Measurements from ENCODE around the gene PSMA8.

DNA sequence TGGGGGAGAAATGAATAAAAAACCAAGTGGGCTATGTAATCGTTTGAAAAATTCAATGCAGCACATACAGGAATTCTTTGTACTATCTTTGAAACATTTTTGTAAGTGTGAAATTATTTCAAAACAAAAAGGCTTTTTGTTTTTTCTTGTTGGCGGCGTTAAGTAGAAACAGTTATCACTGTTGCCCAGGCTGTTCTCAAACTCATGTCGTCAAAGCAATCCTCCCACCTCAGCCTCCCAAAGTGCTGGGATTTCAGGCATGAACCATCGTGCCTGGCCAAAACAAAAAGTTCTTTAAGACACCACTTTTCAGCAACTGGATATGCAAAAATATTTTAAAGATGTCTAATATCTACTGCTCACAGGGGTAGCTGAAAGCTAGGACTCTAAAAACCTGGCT, 48.6 kb upstream of the PSMA8 start:
- TF ChIP-seq, protein P1, sequence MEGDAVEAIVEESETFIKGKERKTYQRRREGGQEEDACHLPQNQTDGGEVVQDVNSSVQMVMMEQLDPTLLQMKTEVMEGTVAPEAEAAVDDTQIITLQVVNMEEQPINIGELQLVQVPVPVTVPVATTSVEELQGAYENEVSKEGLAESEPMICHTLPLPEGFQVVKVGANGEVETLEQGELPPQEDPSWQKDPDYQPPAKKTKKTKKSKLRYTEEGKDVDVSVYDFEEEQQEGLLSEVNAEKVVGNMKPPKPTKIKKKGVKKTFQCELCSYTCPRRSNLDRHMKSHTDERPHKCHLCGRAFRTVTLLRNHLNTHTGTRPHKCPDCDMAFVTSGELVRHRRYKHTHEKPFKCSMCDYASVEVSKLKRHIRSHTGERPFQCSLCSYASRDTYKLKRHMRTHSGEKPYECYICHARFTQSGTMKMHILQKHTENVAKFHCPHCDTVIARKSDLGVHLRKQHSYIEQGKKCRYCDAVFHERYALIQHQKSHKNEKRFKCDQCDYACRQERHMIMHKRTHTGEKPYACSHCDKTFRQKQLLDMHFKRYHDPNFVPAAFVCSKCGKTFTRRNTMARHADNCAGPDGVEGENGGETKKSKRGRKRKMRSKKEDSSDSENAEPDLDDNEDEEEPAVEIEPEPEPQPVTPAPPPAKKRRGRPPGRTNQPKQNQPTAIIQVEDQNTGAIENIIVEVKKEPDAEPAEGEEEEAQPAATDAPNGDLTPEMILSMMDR (IDR thresholded peaks at IDR 0.05), result no peak
- no peak for TF ChIP-seq POLR2A (IDR thresholded peaks at IDR 0.05)

Data from right lobe of liver (tissue), 4 donors.